Astrocyte of the spinal cord (primary cell): Measurements from ENCODE around the gene GRIK5.

Source experiments
- DNase-seq: peaks from one replicate; pipeline ENCODE4 v3.0.0; 2011; ENCODE audit warnings: low read depth, low spot score
- H3K4me3 ChIP-seq: 2 replicates; pipeline ENCODE4 v1.5.1; 2011; ENCODE audit warnings: low read depth, mild to moderate bottlenecking, low read length, moderate library complexity
- in situ Hi-C: cut with HindIII; loops from 2 replicates; pipeline ENCODE4 v1.10.0; 2017; ENCODE audit warnings: low sequenced_read_pairs
- TF ChIP-seq, protein P1 (sequence below): IDR thresholded peaks from 2 replicates; pipeline ENCODE4 v1.5.1; 2012; ENCODE audit warnings: low read depth, mild to moderate bottlenecking, low read length, inconsistent platforms

GRIK5 gene

GRCh38 chr19:42086188-42086736 is 16.3 kb upstream of the GRIK5 start:
- TF ChIP-seq, protein P1, sequence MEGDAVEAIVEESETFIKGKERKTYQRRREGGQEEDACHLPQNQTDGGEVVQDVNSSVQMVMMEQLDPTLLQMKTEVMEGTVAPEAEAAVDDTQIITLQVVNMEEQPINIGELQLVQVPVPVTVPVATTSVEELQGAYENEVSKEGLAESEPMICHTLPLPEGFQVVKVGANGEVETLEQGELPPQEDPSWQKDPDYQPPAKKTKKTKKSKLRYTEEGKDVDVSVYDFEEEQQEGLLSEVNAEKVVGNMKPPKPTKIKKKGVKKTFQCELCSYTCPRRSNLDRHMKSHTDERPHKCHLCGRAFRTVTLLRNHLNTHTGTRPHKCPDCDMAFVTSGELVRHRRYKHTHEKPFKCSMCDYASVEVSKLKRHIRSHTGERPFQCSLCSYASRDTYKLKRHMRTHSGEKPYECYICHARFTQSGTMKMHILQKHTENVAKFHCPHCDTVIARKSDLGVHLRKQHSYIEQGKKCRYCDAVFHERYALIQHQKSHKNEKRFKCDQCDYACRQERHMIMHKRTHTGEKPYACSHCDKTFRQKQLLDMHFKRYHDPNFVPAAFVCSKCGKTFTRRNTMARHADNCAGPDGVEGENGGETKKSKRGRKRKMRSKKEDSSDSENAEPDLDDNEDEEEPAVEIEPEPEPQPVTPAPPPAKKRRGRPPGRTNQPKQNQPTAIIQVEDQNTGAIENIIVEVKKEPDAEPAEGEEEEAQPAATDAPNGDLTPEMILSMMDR = no peak
- in situ Hi-C loops = no loop called here
- H3K4me3 ChIP-seq = no peak overlapping the region
- DNase-seq = no peak

- in situ Hi-C loops = no loop called here
- no peak overlapping the region for H3K4me3 ChIP-seq
These were observed 13.5 kb upstream of the GRIK5 start for GRCh38 chr19:42083537-42083936.

GRCh38 chr19:42081584-42082203 is 11.7 kb upstream of the GRIK5 start:
- in situ Hi-C loops = no loop called here
- DNase-seq = peak; percentile 54
- H3K4me3 ChIP-seq = no peak overlapping the region
- TF ChIP-seq, protein P1 = peak; percentile 76

More at GRCh38 chr19:42083537-42083936, 13.5 kb upstream of the GRIK5 start:
- no peak for DNase-seq
- TF ChIP-seq, protein P1 = no peak

- in situ Hi-C loops = no loop called here
- no peak overlapping the region for H3K4me3 ChIP-seq
- DNase-seq = no peak
- TF ChIP-seq, protein P1 = no peak
These were observed 10.9 kb upstream of the GRIK5 start for GRCh38 chr19:42080764-42081375.

DNA sequence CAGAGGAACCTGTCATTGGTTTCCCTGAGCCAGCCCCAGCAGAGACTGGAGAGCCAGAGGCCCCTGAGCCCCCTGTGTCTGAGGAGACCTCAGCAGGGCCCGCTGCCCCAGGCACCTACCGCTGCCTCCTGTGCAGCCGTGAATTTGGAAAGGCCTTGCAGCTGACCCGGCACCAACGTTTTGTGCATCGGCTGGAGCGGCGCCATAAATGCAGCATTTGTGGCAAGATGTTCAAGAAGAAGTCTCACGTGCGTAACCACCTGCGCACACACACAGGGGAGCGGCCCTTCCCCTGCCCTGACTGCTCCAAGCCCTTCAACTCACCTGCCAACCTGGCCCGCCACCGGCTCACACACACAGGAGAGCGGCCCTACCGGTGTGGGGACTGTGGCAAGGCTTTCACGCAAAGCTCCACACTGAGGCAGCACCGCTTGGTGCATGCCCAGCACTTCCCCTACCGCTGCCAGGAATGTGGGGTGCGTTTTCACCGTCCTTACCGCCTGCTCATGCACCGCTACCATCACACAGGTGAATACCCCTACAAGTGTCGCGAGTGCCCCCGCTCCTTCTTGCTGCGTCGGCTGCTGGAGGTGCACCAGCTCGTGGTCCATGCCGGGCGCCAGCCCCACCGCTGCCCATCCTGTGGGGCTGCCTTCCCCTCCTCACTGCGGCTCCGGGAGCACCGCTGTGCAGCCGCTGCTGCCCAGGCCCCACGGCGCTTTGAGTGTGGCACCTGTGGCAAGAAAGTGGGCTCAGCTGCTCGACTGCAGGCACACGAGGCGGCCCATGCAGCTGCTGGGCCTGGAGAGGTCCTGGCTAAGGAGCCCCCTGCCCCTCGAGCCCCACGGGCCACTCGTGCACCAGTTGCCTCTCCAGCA is 10.1 kb upstream of the GRIK5 start:
- in situ Hi-C loops = no loop called here
- H3K4me3 ChIP-seq = no peak overlapping the region
- TF ChIP-seq, protein P1 = no peak
- no peak for DNase-seq

GRCh38 chr19:42079276-42079669 is 9.3 kb upstream of the GRIK5 start:
- TF ChIP-seq, protein P1 = no peak
- DNase-seq = no peak
- in situ Hi-C loops = no loop called here
- H3K4me3 ChIP-seq = no peak overlapping the region
